H9 (cell line): ENCODE measurements around the gene NARF. TPM values are rescaled to one million over a fixed set of nuclear protein-coding genes. Genes with fewer than 3 reads are reported as not detected.

Experiments used
- DNase-seq: peaks from one replicate; pipeline ENCODE4 v3.0.0-alpha.2; 2017
- H2AFZ ChIP-seq: one replicate; pipeline ENCODE4 v1.6.1; 2013; ENCODE audit warnings: mild to moderate bottlenecking, low read length, control low read depth, moderate library complexity
- H2AK5ac ChIP-seq: 2 replicates; pipeline ENCODE4 v1.6.1; 2013; ENCODE audit warnings: low read length, control low read depth, mixed read lengths; ENCODE audit not compliant: insufficient read length
- H2BK120ac ChIP-seq: one replicate; pipeline ENCODE4 v1.6.1; 2013; ENCODE audit warnings: low read depth, mild to moderate bottlenecking, low read length, control low read depth, inconsistent platforms; ENCODE audit not compliant: poor library complexity, severe bottlenecking
- H2BK12ac ChIP-seq: 2 replicates; pipeline ENCODE4 v1.6.1; 2013; ENCODE audit warnings: low read length, control low read depth, mixed read lengths, low read depth; ENCODE audit not compliant: insufficient read length
- H2BK15ac ChIP-seq: 2 replicates; pipeline ENCODE4 v1.6.1; 2013; ENCODE audit warnings: low read depth, low read length, control low read depth
- H2BK20ac ChIP-seq: one replicate; pipeline ENCODE4 v1.6.1; 2013; ENCODE audit warnings: low read depth, mild to moderate bottlenecking, low read length, control low read depth, inconsistent platforms; ENCODE audit not compliant: poor library complexity, severe bottlenecking
- H2BK5ac ChIP-seq: 2 replicates; pipeline ENCODE4 v1.6.1; 2013; ENCODE audit warnings: low read length, control low read depth, mixed read lengths; ENCODE audit not compliant: insufficient read length
- H3K14ac ChIP-seq: 2 replicates; pipeline ENCODE4 v1.6.1; 2013; ENCODE audit warnings: low read length, control low read depth; ENCODE audit not compliant: insufficient read depth
- H3K18ac ChIP-seq: 2 replicates; pipeline ENCODE4 v1.6.1; 2013; ENCODE audit warnings: low read depth, mild to moderate bottlenecking, mixed read lengths, low read length, control low read depth; ENCODE audit not compliant: insufficient read length
- H3K23ac ChIP-seq: 2 replicates; pipeline ENCODE4 v1.6.1; 2013; ENCODE audit warnings: low read length, control low read depth, mixed read lengths, low read depth; ENCODE audit not compliant: insufficient read length
- H3K23me2 ChIP-seq: 2 replicates; pipeline ENCODE4 v1.6.1; 2013; ENCODE audit warnings: low read depth, mild to moderate bottlenecking, mixed read lengths, low read length, control low read depth; ENCODE audit not compliant: insufficient read length, poor library complexity, severe bottlenecking
- H3K27ac ChIP-seq: 2 replicates; pipeline ENCODE4 v1.5.1; 2013; ENCODE audit warnings: low read length, control low read depth, mixed read lengths, low read depth; ENCODE audit not compliant: insufficient read length
- H3K27me3 ChIP-seq: 2 replicates; pipeline ENCODE4 v1.6.1; 2013; ENCODE audit warnings: low read length, control low read depth, inconsistent platforms; ENCODE audit not compliant: insufficient read depth
- H3K4ac ChIP-seq: 2 replicates; pipeline ENCODE4 v1.6.1; 2013; ENCODE audit warnings: low read depth, mild to moderate bottlenecking, control low read depth, inconsistent platforms, low read length, moderate library complexity
- H3K4me1 ChIP-seq: 2 replicates; pipeline ENCODE4 v1.6.1; 2013; ENCODE audit warnings: low read length, control low read depth, inconsistent platforms; ENCODE audit not compliant: insufficient read depth
- H3K4me2 ChIP-seq: 2 replicates; pipeline ENCODE4 v1.6.1; 2013; ENCODE audit warnings: low read length, control low read depth, mixed read lengths; ENCODE audit not compliant: insufficient read length, insufficient read depth
- H3K56ac ChIP-seq: 2 replicates; pipeline ENCODE4 v1.6.1; 2013; ENCODE audit warnings: low read depth, mild to moderate bottlenecking, mixed read lengths, low read length, control low read depth; ENCODE audit not compliant: insufficient read length
- H3K79me1 ChIP-seq: 2 replicates; pipeline ENCODE4 v1.6.1; 2013; ENCODE audit warnings: low read depth, mild to moderate bottlenecking, moderate library complexity, low read length, control low read depth, inconsistent platforms; ENCODE audit not compliant: insufficient read depth, poor library complexity, severe bottlenecking
- H3K79me2 ChIP-seq: 2 replicates; pipeline ENCODE4 v1.6.1; 2013; ENCODE audit warnings: low read length, control low read depth, inconsistent platforms; ENCODE audit not compliant: insufficient read depth
- H3K9ac ChIP-seq: 2 replicates; pipeline ENCODE4 v1.6.1; 2013; ENCODE audit warnings: low read length, control low read depth, mixed read lengths; ENCODE audit not compliant: insufficient read length; ENCODE audit errors: extremely low read depth
- H3K9me3 ChIP-seq: one replicate; pipeline ENCODE4 v1.6.1; 2013; ENCODE audit warnings: low read depth, low read length, inconsistent platforms; ENCODE audit not compliant: control insufficient read depth
- H3T11ph ChIP-seq: one replicate; pipeline ENCODE4 v1.6.1; 2013; ENCODE audit warnings: mild to moderate bottlenecking, low read length, control low read depth, inconsistent platforms
- H4K20me1 ChIP-seq: one replicate; pipeline ENCODE4 v1.6.1; 2013; ENCODE audit not compliant: control insufficient read depth, insufficient read length, insufficient read depth
- H4K5ac ChIP-seq: 2 replicates; pipeline ENCODE4 v1.6.1; 2013; ENCODE audit warnings: low read depth, mild to moderate bottlenecking, mixed read lengths, low read length, control low read depth; ENCODE audit not compliant: insufficient read length
- H4K8ac ChIP-seq: replicated peaks from 2 replicates; pipeline ENCODE4 v1.6.1; 2013; ENCODE audit warnings: low read length, control low read depth, mixed read lengths, low read depth; ENCODE audit not compliant: insufficient read length
- H4K91ac ChIP-seq: 2 replicates; pipeline ENCODE4 v1.6.1; 2013; ENCODE audit warnings: low read depth, mild to moderate bottlenecking, moderate library complexity, mixed read lengths, low read length, control low read depth; ENCODE audit not compliant: insufficient read length
- H3K27ac Mint-ChIP-seq, 3 experiments: 2 replicates in 2 of 3; 3 replicates in 1 of 3; pipeline ENCODE4 v1.8.0; 2020 to 2021; ENCODE audit warnings: mixed read lengths in 3 of 3, mild to moderate bottlenecking in 1 of 3, moderate library complexity in 1 of 3
- H3K27me3 Mint-ChIP-seq: 2 replicates; pipeline ENCODE4 v1.8.0; 2021; ENCODE audit warnings: low read depth, mild to moderate bottlenecking, moderate library complexity, mixed read lengths
- H3K36me3 Mint-ChIP-seq, 3 experiments: 2 replicates in 2 of 3; 3 replicates in 1 of 3; pipeline ENCODE4 v1.8.0; 2020 to 2021; ENCODE audit warnings: low read depth in 3 of 3, mixed read lengths in 3 of 3; ENCODE audit not compliant: insufficient read depth in 1 of 3
- H3K4me1 Mint-ChIP-seq, 2 experiments: 2 replicates each; pipeline ENCODE4 v1.8.0; 2020; ENCODE audit warnings: mixed read lengths in 2 of 2
- H3K4me3 Mint-ChIP-seq, 2 experiments: 2 replicates in 1 of 2; 3 replicates in 1 of 2; pipeline ENCODE4 v1.8.0; 2020 to 2021; ENCODE audit warnings: mild to moderate bottlenecking in 2 of 2, mixed read lengths in 2 of 2, moderate library complexity in 1 of 2
- H3K9me3 Mint-ChIP-seq, 2 experiments: 2 replicates in 1 of 2; 3 replicates in 1 of 2; pipeline ENCODE4 v1.8.0; 2020; ENCODE audit warnings: mild to moderate bottlenecking in 2 of 2, mixed read lengths in 2 of 2, moderate library complexity in 1 of 2
- CTCF ChIP-seq: fragments of 200-600 bp; sonication (generic); conservative IDR thresholded peaks from 3 replicates; pipeline ENCODE4 v1.8.0; 2021; ENCODE audit warnings: antibody characterized with exemption, mild to moderate bottlenecking
- WGBS: extraction: QIAGEN DNeasy Blood & Tissue Kit; methylation state at CpG from one replicate; pipeline ENCODE4 v1.1.7; 2013; ENCODE audit warnings: missing lambda C conversion rate, low lambda C conversion rate, mixed read lengths; ENCODE audit not compliant: insufficient read length; ENCODE audit errors: extremely low coverage; 5-methylcytosine and 5-hydroxymethylcytosine counted together
- total RNA-seq: library from RNA; stranded (reverse); gene quantifications from 2 replicates; pipeline ENCODE4 v1.2.1, GENCODE V29; 2021

Gene NARF
- total RNA-seq, 1 experiment from 2014 or later = 124 TPM

DNA sequence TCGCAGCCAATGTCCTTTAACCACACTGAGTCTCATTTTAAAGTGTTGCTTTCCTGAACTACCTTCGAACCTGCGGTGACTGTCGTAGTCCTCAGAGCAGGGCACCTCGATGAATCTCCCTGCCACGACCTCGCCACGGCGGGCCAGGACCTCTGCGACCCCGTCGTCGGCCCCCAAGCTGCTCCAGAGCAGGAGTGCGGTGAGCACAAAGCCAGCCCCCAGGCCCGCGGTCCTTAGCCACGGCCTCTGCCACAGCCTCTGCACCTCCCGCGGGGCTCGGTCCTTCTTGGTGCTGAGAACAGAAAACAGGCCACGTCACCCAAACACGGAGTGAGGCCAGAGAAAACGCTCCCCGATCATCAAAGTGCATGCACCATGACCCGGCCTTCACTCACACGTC is 43.2 kb upstream of the NARF start:
- H3K79me1 ChIP-seq = no peaks in the 10 kb centered on the region
- no peak overlapping the region for H4K5ac ChIP-seq
- H3K27ac Mint-ChIP-seq = no peak overlapping the region

More for the DNA sequence above, 43.2 kb upstream of the NARF start:
- TF ChIP-seq CTCF = no peak
- no peak overlapping the region for H3K4ac ChIP-seq
- H2AK5ac ChIP-seq = no peak overlapping the region
- no peak overlapping the region for H3K9ac ChIP-seq
- no peak overlapping the region for H3T11ph ChIP-seq
- H3K36me3 Mint-ChIP-seq = peaks cover 9 to 15% (median 11%) of the 10 kb centered on the region in 3 experiments; a peak in 6 of 7 replicates
- peaks cover 14 to 23% of the 10 kb centered on the region in 2 experiments for H3K4me1 Mint-ChIP-seq
- peak overlapping the region in 1 of 2 experiments; percentile 27; a peak in 1 of 5 replicates for H3K4me3 Mint-ChIP-seq
- H3K4me1 ChIP-seq = no peaks in the 10 kb centered on the region
- no peak overlapping the region for H3K27ac ChIP-seq
- no peak overlapping the region for H4K8ac ChIP-seq
- no peak for DNase-seq
- H3K9me3 Mint-ChIP-seq = no peaks in the 10 kb centered on the region; a peak in 1 of 5 replicates
- no peak overlapping the region for H3K4me2 ChIP-seq
- no peak overlapping the region for H2AFZ ChIP-seq
- WGBS = no CpG with 5 or more reads among the region's 26 CpGs
- H3K27me3 Mint-ChIP-seq = peaks cover 3% of the 10 kb centered on the region
- H4K20me1 ChIP-seq = no peaks in the 10 kb centered on the region
- no peak overlapping the region for H2BK20ac ChIP-seq
- no peak overlapping the region for H2BK15ac ChIP-seq
- no peak overlapping the region for H3K14ac ChIP-seq
- H3K56ac ChIP-seq = no peak overlapping the region
- H4K91ac ChIP-seq = no peak overlapping the region
- no peaks in the 10 kb centered on the region for H3K79me2 ChIP-seq
- no peak overlapping the region for H3K18ac ChIP-seq
- no peaks in the 10 kb centered on the region for H3K27me3 ChIP-seq
- H3K23ac ChIP-seq = no peak overlapping the region
- H2BK120ac ChIP-seq = no peak overlapping the region
- H3K9me3 ChIP-seq = no peaks in the 10 kb centered on the region
- peaks cover 3% of the 10 kb centered on the region for H3K23me2 ChIP-seq
- no peak overlapping the region for H2BK5ac ChIP-seq
- no peak overlapping the region for H2BK12ac ChIP-seq
